GM12878 (cell line): ENCODE measurements around the gene OR51I2. TPM values are rescaled to one million over a fixed set of nuclear protein-coding genes. Genes with fewer than 3 reads are reported as not detected.

Experiments used
- IKZF2 ChIP-seq, 2 experiments: fragments of 450-650 bp; IDR thresholded peaks; 2 replicates each; pipeline ENCODE4 v1.6.1; 2017; ENCODE audit warnings: mild to moderate bottlenecking in 2 of 2, moderate library complexity in 2 of 2
- JUNB ChIP-seq: IDR thresholded peaks from 2 replicates; pipeline ENCODE4 v1.6.1; 2016; ENCODE audit warnings: antibody characterized with exemption, mild to moderate bottlenecking
- PAX5 ChIP-seq: IDR thresholded peaks from 2 replicates; pipeline ENCODE4 v1.6.1; 2011; ENCODE audit warnings: low read depth, low read length, borderline replicate concordance
- POLR2AphosphoS2 ChIP-seq: IDR thresholded peaks from 2 replicates; pipeline ENCODE4 v1.6.1; 2011; ENCODE audit warnings: low read depth, mild to moderate bottlenecking, low read length, improper control_type of control experiment, moderate library complexity
- RAD21 ChIP-seq: IDR thresholded peaks from 2 replicates; pipeline ENCODE4 v1.6.1; 2011; ENCODE audit warnings: mild to moderate bottlenecking, low read depth, low read length, moderate library complexity; ENCODE audit not compliant: insufficient read depth
- RFX5 ChIP-seq: IDR thresholded peaks from 2 replicates; pipeline ENCODE4 v1.6.1; 2011; ENCODE audit warnings: low read depth, low read length, improper control_type of control experiment
- WRNIP1 ChIP-seq: IDR thresholded peaks from 2 replicates; pipeline ENCODE4 v1.6.1; 2011; ENCODE audit warnings: low read depth, low read length, improper control_type of control experiment, borderline replicate concordance
- polyA plus RNA-seq, 11 experiments: library from polyadenylated mRNA; depleted of rRNA in 4 of 11; unstranded in 6 of 11; stranded (reverse) in 5 of 11; fragments of >200 nt; fragmentation: Nextera tagmentation in 4 of 11; fragmentation: Illumina TruSeq in 1 of 11; extraction: Ambion mirVana in 4 of 11; extraction: Trizol in 1 of 11; gene quantifications; 1 replicate in 1 of 11; 2 replicates in 10 of 11; pipeline versions ENCODE4 v1.2.1 to v1.2.3, GENCODE V29; 2011 to 2016; ENCODE audit warnings: inconsistent platforms in 2 of 11, missing spikeins in 2 of 11, low read depth in 1 of 11
- total RNA-seq, 4 experiments: library from RNA; depleted of rRNA in 3 of 4; stranded (reverse); fragments of >200 nt in 3 of 4; fragmentation: Illumina TruSeq in 1 of 4; extraction: Trizol in 1 of 4; gene quantifications; 2 replicates each; pipeline versions ENCODE4 v1.2.1 to v1.2.3, GENCODE V29; 2013 to 2021
- TF ChIP-seq, protein P1 (sequence below): fragments of 450-650 bp; IDR thresholded peaks from 2 replicates; pipeline ENCODE4 v1.6.1; 2017; ENCODE audit warnings: antibody characterized with exemption, mild to moderate bottlenecking, moderate library complexity
- TF ChIP-seq, protein P2 (sequence below): IDR thresholded peaks from 2 replicates; pipeline ENCODE4 v1.6.1; 2011; ENCODE audit warnings: low read depth, low read length, improper control_type of control experiment, borderline replicate concordance

The OR51I2 gene
- total and polyA plus RNA-seq, 10 of the 15 experiments (the other 5 are each of a cell fraction or from before 2014, with no cell fraction given), result not detected

DNA sequence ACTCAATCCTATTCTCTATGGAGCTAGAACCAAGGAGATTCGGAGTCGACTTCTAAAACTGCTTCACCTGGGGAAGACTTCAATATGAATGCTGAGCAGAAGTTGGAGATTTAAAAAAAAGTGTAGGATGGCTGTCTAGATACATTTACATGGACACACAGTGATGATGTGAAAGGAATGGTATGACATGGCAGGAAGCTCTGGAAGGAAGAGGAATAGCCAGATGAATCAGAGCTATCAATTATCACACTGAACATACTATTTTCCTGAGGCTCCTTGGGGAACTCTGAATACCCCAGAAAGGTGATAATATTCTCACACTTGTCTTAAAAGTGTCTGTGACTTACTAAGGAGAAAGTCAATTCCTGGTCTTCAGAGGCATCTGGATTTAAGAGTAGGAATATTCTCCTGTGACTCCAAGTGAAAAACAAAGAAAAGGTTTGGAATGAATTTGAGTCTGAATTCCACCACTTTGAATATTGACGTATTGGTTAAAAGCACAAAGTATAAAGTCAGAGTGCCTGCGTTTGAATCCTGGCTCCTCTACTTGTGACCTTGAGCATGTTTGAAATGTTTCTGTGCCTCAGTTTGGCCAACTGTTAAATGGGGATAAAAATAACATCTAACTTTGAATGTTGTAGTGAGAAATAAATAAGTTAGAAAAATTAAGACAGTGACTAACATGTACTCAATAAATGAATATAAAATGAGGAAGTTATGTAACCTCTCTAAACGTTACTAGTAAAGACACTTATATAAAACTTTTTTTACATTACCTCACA lies 40.6 kb downstream of the OR51I2 start (continued):
- TF ChIP-seq, protein P1, sequence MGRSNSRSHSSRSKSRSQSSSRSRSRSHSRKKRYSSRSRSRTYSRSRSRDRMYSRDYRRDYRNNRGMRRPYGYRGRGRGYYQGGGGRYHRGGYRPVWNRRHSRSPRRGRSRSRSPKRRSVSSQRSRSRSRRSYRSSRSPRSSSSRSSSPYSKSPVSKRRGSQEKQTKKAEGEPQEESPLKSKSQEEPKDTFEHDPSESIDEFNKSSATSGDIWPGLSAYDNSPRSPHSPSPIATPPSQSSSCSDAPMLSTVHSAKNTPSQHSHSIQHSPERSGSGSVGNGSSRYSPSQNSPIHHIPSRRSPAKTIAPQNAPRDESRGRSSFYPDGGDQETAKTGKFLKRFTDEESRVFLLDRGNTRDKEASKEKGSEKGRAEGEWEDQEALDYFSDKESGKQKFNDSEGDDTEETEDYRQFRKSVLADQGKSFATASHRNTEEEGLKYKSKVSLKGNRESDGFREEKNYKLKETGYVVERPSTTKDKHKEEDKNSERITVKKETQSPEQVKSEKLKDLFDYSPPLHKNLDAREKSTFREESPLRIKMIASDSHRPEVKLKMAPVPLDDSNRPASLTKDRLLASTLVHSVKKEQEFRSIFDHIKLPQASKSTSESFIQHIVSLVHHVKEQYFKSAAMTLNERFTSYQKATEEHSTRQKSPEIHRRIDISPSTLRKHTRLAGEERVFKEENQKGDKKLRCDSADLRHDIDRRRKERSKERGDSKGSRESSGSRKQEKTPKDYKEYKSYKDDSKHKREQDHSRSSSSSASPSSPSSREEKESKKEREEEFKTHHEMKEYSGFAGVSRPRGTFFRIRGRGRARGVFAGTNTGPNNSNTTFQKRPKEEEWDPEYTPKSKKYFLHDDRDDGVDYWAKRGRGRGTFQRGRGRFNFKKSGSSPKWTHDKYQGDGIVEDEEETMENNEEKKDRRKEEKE, result no peak
- no peak for TF ChIP-seq JUNB
- no peak for TF ChIP-seq RFX5
- TF ChIP-seq IKZF2 (IDR thresholded peaks at IDR 0.05), result no peak
- no peak for TF ChIP-seq PAX5
- no peak for TF ChIP-seq WRNIP1
- no peak for TF ChIP-seq POLR2AphosphoS2
- no peak for TF ChIP-seq RAD21
- TF ChIP-seq, protein P2, sequence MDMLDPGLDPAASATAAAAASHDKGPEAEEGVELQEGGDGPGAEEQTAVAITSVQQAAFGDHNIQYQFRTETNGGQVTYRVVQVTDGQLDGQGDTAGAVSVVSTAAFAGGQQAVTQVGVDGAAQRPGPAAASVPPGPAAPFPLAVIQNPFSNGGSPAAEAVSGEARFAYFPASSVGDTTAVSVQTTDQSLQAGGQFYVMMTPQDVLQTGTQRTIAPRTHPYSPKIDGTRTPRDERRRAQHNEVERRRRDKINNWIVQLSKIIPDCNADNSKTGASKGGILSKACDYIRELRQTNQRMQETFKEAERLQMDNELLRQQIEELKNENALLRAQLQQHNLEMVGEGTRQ, result no peak
- TF ChIP-seq, all 136 proteins: peak for 0
